ENCODE data around the gene DHRSX. TPM values are rescaled to one million over a fixed set of nuclear protein-coding genes. Genes with fewer than 3 reads are reported as not detected.

Gene DHRSX
- total RNA-seq, 2 donors from 2014 or later = 24.2 to 37.1 TPM

- TF ChIP-seq POLR2AphosphoS5 (IDR thresholded peaks at IDR 0.05) (no peak), CTCF (IDR thresholded peaks at IDR 0.05) (no peak), POLR2A (IDR thresholded peaks at IDR 0.05) (no peak)
- no peaks in the 10 kb centered on the region for H3K4me1 ChIP-seq (replicated peaks)
These were observed 124.6 kb downstream of the DHRSX start for GRCh38 chrX:2376166-2376565.

GRCh38 chrX:2374086-2374485 lies 126.7 kb downstream of the DHRSX start:
- no peaks in the 10 kb centered on the region for H3K36me3 ChIP-seq
- intact Hi-C loops (cut with DNase I) = no loop called here
- no peaks in the 10 kb centered on the region for H3K4me1 ChIP-seq (replicated peaks)
- no peaks in the 10 kb centered on the region for H3K27me3 ChIP-seq (replicated peaks; ENCODE audit: insufficient read depth)
- no peak for DNase-seq (ENCODE audit: low spot score)
- no peak overlapping the region for H3K4me3 ChIP-seq
- TF ChIP-seq POLR2AphosphoS5 (IDR thresholded peaks at IDR 0.05) = no peak
- no peak for TF ChIP-seq POLR2A (IDR thresholded peaks at IDR 0.05)
- TF ChIP-seq CTCF (IDR thresholded peaks at IDR 0.05) = no peak
- no peaks in the 10 kb centered on the region for H3K9me3 ChIP-seq
- WGBS = 78% methylated on average over 4 of the region's 4 CpGs
- no peak overlapping the region for H3K27ac ChIP-seq

More at GRCh38 chrX:2376166-2376565, 124.6 kb downstream of the DHRSX start:
- Histone ChIP-seq H3K36me3 (no peaks in the 10 kb centered on the region), H3K27ac (no peak overlapping the region), H3K9me3 (no peaks in the 10 kb centered on the region), H3K27me3 (replicated peaks; ENCODE audit: insufficient read depth) (no peaks in the 10 kb centered on the region), H3K4me3 (no peak overlapping the region)
- WGBS = 91% methylated on average over 6 of the region's 6 CpGs
- DNase-seq (ENCODE audit: low spot score) = no peak
- intact Hi-C loops (cut with DNase I) = no loop called here

- Histone ChIP-seq H3K27ac (no peak overlapping the region), H3K9me3 (no peaks in the 10 kb centered on the region), H3K4me1 (replicated peaks) (no peaks in the 10 kb centered on the region), H3K27me3 (replicated peaks; ENCODE audit: insufficient read depth) (no peaks in the 10 kb centered on the region), H3K36me3 (no peaks in the 10 kb centered on the region), H3K4me3 (no peak overlapping the region)
- DNase-seq (ENCODE audit: low spot score) = no peak
- no peak for TF ChIP-seq POLR2A (IDR thresholded peaks at IDR 0.05)
- no peak for TF ChIP-seq CTCF (IDR thresholded peaks at IDR 0.05)
- no peak for TF ChIP-seq POLR2AphosphoS5 (IDR thresholded peaks at IDR 0.05)
- intact Hi-C loops (cut with DNase I) = no loop called here
- WGBS = 93% methylated on average over 8 of the region's 8 CpGs
These were observed 127.2 kb downstream of the DHRSX start for GRCh38 chrX:2373615-2374014.

- WGBS = 83% methylated on average over 19 of the region's 20 CpGs
- Histone ChIP-seq H3K27ac (no peak overlapping the region), H3K27me3 (replicated peaks; ENCODE audit: insufficient read depth) (no peaks in the 10 kb centered on the region), H3K4me3 (no peak overlapping the region), H3K4me1 (replicated peaks) (no peaks in the 10 kb centered on the region), H3K9me3 (no peaks in the 10 kb centered on the region), H3K36me3 (no peaks in the 10 kb centered on the region)
- intact Hi-C loops (cut with DNase I) = no loop called here
- no peak for TF ChIP-seq CTCF (IDR thresholded peaks at IDR 0.05)
- TF ChIP-seq POLR2AphosphoS5 (IDR thresholded peaks at IDR 0.05) = no peak
- no peak for TF ChIP-seq POLR2A (IDR thresholded peaks at IDR 0.05)
- no peak for DNase-seq (ENCODE audit: low spot score)
These were observed 129.6 kb downstream of the DHRSX start for GRCh38 chrX:2371026-2371711.

- intact Hi-C loops (cut with DNase I) = no loop called here
- H3K4me3 ChIP-seq = no peak overlapping the region
- H3K27me3 ChIP-seq (replicated peaks; ENCODE audit: insufficient read depth) = no peaks in the 10 kb centered on the region
- H3K4me1 ChIP-seq (replicated peaks) = no peaks in the 10 kb centered on the region
- H3K36me3 ChIP-seq = no peaks in the 10 kb centered on the region
- no peak overlapping the region for H3K27ac ChIP-seq
- TF ChIP-seq POLR2A (IDR thresholded peaks at IDR 0.05) (no peak), CTCF (IDR thresholded peaks at IDR 0.05) (no peak), POLR2AphosphoS5 (IDR thresholded peaks at IDR 0.05) (no peak)
- DNase-seq (ENCODE audit: low spot score) = no peak
- H3K9me3 ChIP-seq = no peaks in the 10 kb centered on the region
- 96% methylated on average over 8 of the region's 8 CpGs for WGBS
These were observed 130.3 kb downstream of the DHRSX start for GRCh38 chrX:2370456-2370855.

All from prostate gland (tissue), 2 donors.